Fibroblast of lung (primary cell): ENCODE measurements around the gene DISP2. TPM values are rescaled to one million over a fixed set of nuclear protein-coding genes. Genes with fewer than 3 reads are reported as not detected.

ENCODE experiments used
- DNase-seq, 2 donors: peaks; one replicate each; pipeline versions ENCODE4 v3.0.0 to v3.0.0-alpha.2; 2010; ENCODE audit warnings: low read depth in 2 of 2
- H2AFZ ChIP-seq: 2 replicates; pipeline ENCODE4 v1.5.1; 2012; ENCODE audit warnings: low read length, control low read depth, inconsistent platforms
- H3K27ac ChIP-seq: 2 replicates; pipeline ENCODE4 v1.5.1; 2011; ENCODE audit warnings: low read length, control low read depth; ENCODE audit not compliant: insufficient read depth
- H3K27me3 ChIP-seq: 2 replicates; pipeline ENCODE4 v1.5.1; 2011; ENCODE audit warnings: mild to moderate bottlenecking, low read length; ENCODE audit not compliant: control insufficient read depth, insufficient read depth
- H3K36me3 ChIP-seq: 2 replicates; pipeline ENCODE4 v1.5.1; 2011; ENCODE audit warnings: low read length; ENCODE audit not compliant: control insufficient read depth, insufficient read depth
- H3K4me1 ChIP-seq: 2 replicates; pipeline ENCODE4 v1.5.1; 2011; ENCODE audit warnings: low read length; ENCODE audit not compliant: control insufficient read depth, insufficient read depth; ENCODE audit errors: extremely low read depth
- H3K4me2 ChIP-seq: 2 replicates; pipeline ENCODE4 v1.5.1; 2011; ENCODE audit warnings: low read length, control low read depth; ENCODE audit not compliant: insufficient read depth; ENCODE audit errors: extremely low read depth
- H3K4me3 ChIP-seq, 4 experiments: fragments of 200-600 bp in 1 of 4; sonication (generic) in 1 of 4; replicated peaks in 1 of 4; 2 replicates each; pipeline ENCODE4 v1.5.1; 2011 to 2016; ENCODE audit warnings: low read length in 4 of 4, low read depth in 3 of 4, mild to moderate bottlenecking in 3 of 4, control low read depth in 2 of 4, inconsistent platforms in 1 of 4, mixed read lengths in 1 of 4; ENCODE audit not compliant: insufficient read depth in 1 of 4; ENCODE audit errors: control extremely low read depth in 1 of 4
- H3K79me2 ChIP-seq: 2 replicates; pipeline ENCODE4 v1.5.1; 2012; ENCODE audit warnings: mild to moderate bottlenecking, low read length, inconsistent platforms; ENCODE audit not compliant: control insufficient read depth, insufficient read depth
- H3K9ac ChIP-seq: 2 replicates; pipeline ENCODE4 v1.5.1; 2011; ENCODE audit warnings: mild to moderate bottlenecking, low read length, control low read depth; ENCODE audit not compliant: insufficient read depth
- H3K9me3 ChIP-seq: 2 replicates; pipeline ENCODE4 v1.5.1; 2012; ENCODE audit warnings: low read depth, low read length; ENCODE audit not compliant: control insufficient read depth, insufficient read depth
- H4K20me1 ChIP-seq: 2 replicates; pipeline ENCODE4 v1.5.1; 2011; ENCODE audit warnings: low read length; ENCODE audit not compliant: control insufficient read depth, insufficient read depth; ENCODE audit errors: extremely low read depth
- CTCF ChIP-seq, 2 donors: IDR thresholded peaks in 1 of 2; conservative IDR thresholded peaks in 1 of 2; 1 replicate in 1 of 2; 2 replicates in 1 of 2; pipeline ENCODE4 v1.5.1; 2011 to 2012; ENCODE audit warnings: low read length in 2 of 2, control low read depth in 1 of 2, inconsistent platforms in 1 of 2, low read depth in 1 of 2, mild to moderate bottlenecking in 1 of 2
- EZH2 ChIP-seq: IDR thresholded peaks from 2 replicates; pipeline ENCODE4 v1.5.1; 2012; ENCODE audit warnings: low read length, control low read depth, mild to moderate bottlenecking; ENCODE audit errors: missing control alignments
- polyA plus RNA-seq, 2 donors: library from polyadenylated mRNA; depleted of rRNA in 1 of 2; stranded (reverse) in 1 of 2; unstranded in 1 of 2; fragments of >200 nt; gene quantifications; 2 replicates each; pipeline ENCODE4 v1.2.1, GENCODE V29; 2011 to 2012; ENCODE audit warnings: missing spikeins in 1 of 2
- total RNA-seq: library from RNA; depleted of rRNA; stranded (reverse); fragments of >200 nt; gene quantifications from 2 replicates; pipeline ENCODE4 v1.2.1, GENCODE V29; 2014

Gene DISP2
- total and polyA plus RNA-seq, 2 donors (not counting 1 experiment from before 2014, with no cell fraction given) = under 0.01 to 0.11 TPM

- Histone ChIP-seq H3K4me1 (no peaks in the 10 kb centered on the region), H3K9me3 (no peaks in the 10 kb centered on the region), H3K79me2 (no peaks in the 10 kb centered on the region), H3K27ac (no peak overlapping the region), H3K27me3 (peaks cover 9% of the 10 kb centered on the region), H2AFZ (no peak overlapping the region), H3K4me3 (no peak overlapping the region), H3K36me3 (no peaks in the 10 kb centered on the region), H4K20me1 (no peaks in the 10 kb centered on the region), H3K4me2 (no peak overlapping the region), H3K9ac (no peak overlapping the region)
- no peak for TF ChIP-seq CTCF (conservative IDR thresholded peaks at IDR 0.05 in 1 of 2, IDR thresholded peaks at IDR 0.05 in 1 of 2; ENCODE audit: low read depth in 1 of 2, low read length in 2 of 2)
- no peak for DNase-seq
These were observed 66.6 kb downstream of the DISP2 start for GRCh38 chr15:40424483-40425115.

GRCh38 chr15:40425681-40426080 lies 67.7 kb downstream of the DISP2 start:
- TF ChIP-seq CTCF (conservative IDR thresholded peaks at IDR 0.05 in 1 of 2, IDR thresholded peaks at IDR 0.05 in 1 of 2; ENCODE audit: low read depth in 1 of 2, low read length in 2 of 2) = no peak
- no peak for TF ChIP-seq EZH2

GRCh38 chr15:40427188-40427587 lies 69.2 kb downstream of the DISP2 start:
- H3K36me3 ChIP-seq = no peaks in the 10 kb centered on the region
- no peak overlapping the region for H3K4me2 ChIP-seq
- TF ChIP-seq CTCF (conservative IDR thresholded peaks at IDR 0.05 in 1 of 2, IDR thresholded peaks at IDR 0.05 in 1 of 2; ENCODE audit: low read depth in 1 of 2, low read length in 2 of 2) (no peak), EZH2 (no peak)
- H3K79me2 ChIP-seq = no peaks in the 10 kb centered on the region
- H3K27me3 ChIP-seq = peaks cover 9% of the 10 kb centered on the region
- H4K20me1 ChIP-seq = no peaks in the 10 kb centered on the region
- no peak overlapping the region for H3K4me3 ChIP-seq
- no peaks in the 10 kb centered on the region for H3K9me3 ChIP-seq
- H2AFZ ChIP-seq = no peak overlapping the region
- H3K4me1 ChIP-seq = no peaks in the 10 kb centered on the region
- DNase-seq = no peak
- H3K27ac ChIP-seq = no peak overlapping the region
- no peak overlapping the region for H3K9ac ChIP-seq

More at GRCh38 chr15:40425681-40426080, 67.7 kb downstream of the DISP2 start:
- H3K9me3 ChIP-seq = no peaks in the 10 kb centered on the region
- H3K27me3 ChIP-seq = peaks cover 9% of the 10 kb centered on the region
- H3K4me1 ChIP-seq = no peaks in the 10 kb centered on the region
- H3K27ac ChIP-seq = no peak overlapping the region
- H2AFZ ChIP-seq = no peak overlapping the region
- no peaks in the 10 kb centered on the region for H4K20me1 ChIP-seq
- H3K4me3 ChIP-seq = no peak overlapping the region
- no peaks in the 10 kb centered on the region for H3K36me3 ChIP-seq
- no peak for DNase-seq
- no peak overlapping the region for H3K4me2 ChIP-seq
- H3K79me2 ChIP-seq = no peaks in the 10 kb centered on the region
- no peak overlapping the region for H3K9ac ChIP-seq
